Measurements from ENCODE around the gene MRC1.

The MRC1 gene

GRCh38 chr10:17817790-17818189 lies 8.6 kb downstream of the MRC1 start:
- Histone ChIP-seq H3K9ac (no peak overlapping the region), H3K27me3 (no peaks in the 10 kb centered on the region), H3K27ac (no peak overlapping the region), H3K4me2 (peak overlapping the region in 2 of 11 experiments; percentile 93 to 98; a peak in 3 of 22 replicates), H3K4me3 (no peak overlapping the region), H3K36me3 (peaks cover 0 to 72% (median 0%) of the 10 kb centered on the region in 11 experiments; a peak in 4 of 22 replicates), H3K4me1 (peaks cover 0 to 99% (median 4%) of the 10 kb centered on the region in 10 experiments; a peak in 8 of 20 replicates), H3K9me3 (replicated peaks in 1 of 11) (no peaks in the 10 kb centered on the region), H4K20me1 (peaks cover 0 to 100% (median 0%) of the 10 kb centered on the region in 11 experiments; a peak in 4 of 22 replicates)
- TF ChIP-seq Cebpa-rat (IDR thresholded peaks at IDR 0.05): no peak

- Histone ChIP-seq H3K9me3 (replicated peaks in 1 of 11) (no peaks in the 10 kb centered on the region), H3K4me1 (peaks cover 0 to 85% (median 4%) of the 10 kb centered on the region in 10 experiments; a peak in 8 of 20 replicates), H3K27me3 (no peaks in the 10 kb centered on the region), H3K27ac (peak overlapping the region in 1 of 11 experiments; percentile 1; a peak in 1 of 22 replicates), H3K36me3 (peaks cover 0 to 75% (median 0%) of the 10 kb centered on the region in 11 experiments; a peak in 4 of 22 replicates), H3K4me3 (no peak overlapping the region), H3K9ac (peak overlapping the region in 1 of 11 experiments; percentile 8; a peak in 1 of 22 replicates), H3K4me2 (peak overlapping the region in 3 of 11 experiments; percentile 48 to 98 (median 93); a peak in 6 of 22 replicates), H4K20me1 (peaks cover 0 to 100% (median 0%) of the 10 kb centered on the region in 11 experiments; a peak in 4 of 22 replicates)
- no peak for TF ChIP-seq Cebpa-rat (IDR thresholded peaks at IDR 0.05)
Measured at GRCh38 chr10:17819836-17820235, 10.7 kb downstream of the MRC1 start.

- TF ChIP-seq Cebpa-rat (IDR thresholded peaks at IDR 0.05): no peak
- Histone ChIP-seq H3K9me3 (replicated peaks in 1 of 11) (no peaks in the 10 kb centered on the region), H3K4me2 (peak overlapping the region in 3 of 11 experiments; percentile 54 to 98 (median 93); a peak in 5 of 22 replicates), H4K20me1 (peaks cover 0 to 100% (median 0%) of the 10 kb centered on the region in 11 experiments; a peak in 4 of 22 replicates), H3K4me3 (no peak overlapping the region), H3K9ac (no peak overlapping the region), H3K27me3 (no peaks in the 10 kb centered on the region), H3K27ac (no peak overlapping the region), H3K36me3 (peaks cover 0 to 75% (median 0%) of the 10 kb centered on the region in 11 experiments; a peak in 4 of 22 replicates), H3K4me1 (peaks cover 0 to 74% (median 2%) of the 10 kb centered on the region in 10 experiments; a peak in 8 of 20 replicates)
Measured at GRCh38 chr10:17820943-17821342, 11.8 kb downstream of the MRC1 start.

- Histone ChIP-seq H3K9ac (no peak overlapping the region), H3K4me2 (peak overlapping the region in 4 of 11 experiments; percentile 2 to 98 (median 74); a peak in 7 of 22 replicates), H3K9me3 (replicated peaks in 1 of 11) (peaks cover 0 to 8% (median 0%) of the 10 kb centered on the region in 11 experiments; a peak in 1 of 22 replicates), H3K36me3 (peaks cover 0 to 75% (median 0%) of the 10 kb centered on the region in 11 experiments; a peak in 5 of 22 replicates), H3K4me1 (peaks cover 0 to 71% (median 0%) of the 10 kb centered on the region in 10 experiments; a peak in 7 of 20 replicates), H3K27ac (0 out of 22 replicates have a peak overlapping the region, but pooled peaks of 1 of the 11 experiments have one; percentile 41), H3K27me3 (no peaks in the 10 kb centered on the region), H4K20me1 (peaks cover 0 to 100% (median 0%) of the 10 kb centered on the region in 11 experiments; a peak in 3 of 22 replicates), H3K4me3 (no peak overlapping the region)
- no peak for TF ChIP-seq Cebpa-rat (IDR thresholded peaks at IDR 0.05)
Measured at GRCh38 chr10:17821893-17822292, 12.7 kb downstream of the MRC1 start.

GRCh38 chr10:17831341-17831740 lies 22.2 kb downstream of the MRC1 start:
- Histone ChIP-seq H4K20me1 (peaks cover 0 to 79% (median 0%) of the 10 kb centered on the region in 11 experiments; a peak in 2 of 22 replicates), H3K4me1 (peaks cover 0 to 75% (median 2%) of the 10 kb centered on the region in 10 experiments; a peak in 9 of 20 replicates), H3K9ac (no peak overlapping the region), H3K27me3 (no peaks in the 10 kb centered on the region), H3K27ac (peak overlapping the region in 2 of 11 experiments; percentile 35 to 36; a peak in 2 of 22 replicates), H3K36me3 (peaks cover 0 to 96% (median 0%) of the 10 kb centered on the region in 11 experiments; a peak in 6 of 22 replicates), H3K4me3 (no peak overlapping the region), H3K9me3 (replicated peaks in 1 of 11) (peaks cover 0 to 21% (median 5%) of the 10 kb centered on the region in 11 experiments; a peak in 7 of 22 replicates), H3K4me2 (peak overlapping the region in 4 of 11 experiments; percentile 7 to 69 (median 60); a peak in 5 of 22 replicates)
- TF ChIP-seq Cebpa-rat (IDR thresholded peaks at IDR 0.05): no peak

GRCh38 chr10:17831896-17832295 lies 22.7 kb downstream of the MRC1 start:
- H3K4me3 ChIP-seq: no peak overlapping the region
- peaks cover 0 to 77% (median 6%) of the 10 kb centered on the region in 10 experiments; a peak in 13 of 20 replicates for H3K4me1 ChIP-seq
- H3K36me3 ChIP-seq: peaks cover 0 to 96% (median 0%) of the 10 kb centered on the region in 11 experiments; a peak in 6 of 22 replicates
- H3K9me3 ChIP-seq (replicated peaks in 1 of 11): peaks cover 0 to 16% (median 5%) of the 10 kb centered on the region in 11 experiments; a peak in 6 of 22 replicates
- H3K9ac ChIP-seq: no peak overlapping the region
- H3K27ac ChIP-seq: no peak overlapping the region; a peak in 1 of 22 replicates
- no peaks in the 10 kb centered on the region for H3K27me3 ChIP-seq
- no peak overlapping the region for H3K4me2 ChIP-seq
- no peak for TF ChIP-seq Cebpa-rat (IDR thresholded peaks at IDR 0.05)
- H4K20me1 ChIP-seq: peaks cover 0 to 79% (median 0%) of the 10 kb centered on the region in 11 experiments; a peak in 2 of 22 replicates

GRCh38 chr10:17833656-17834055 lies 24.5 kb downstream of the MRC1 start:
- H3K4me2 ChIP-seq: peak overlapping the region in 2 of 11 experiments; percentile 15 to 22; a peak in 1 of 22 replicates
- 0 out of 22 replicates have a peak overlapping the region, but pooled peaks of 1 of the 11 experiments have one; percentile 11 for H3K9ac ChIP-seq
- TF ChIP-seq Cebpa-rat (IDR thresholded peaks at IDR 0.05): no peak
- peaks cover 12 to 83% (median 23%) of the 10 kb centered on the region in 10 experiments for H3K4me1 ChIP-seq
- H3K9me3 ChIP-seq (replicated peaks in 1 of 11): 0 out of 22 replicates have a peak, but pooled peaks cover 0 to under 1% (median 0%) of the 10 kb centered on the region in 11 experiments
- no peaks in the 10 kb centered on the region for H3K27me3 ChIP-seq
- peaks cover 0 to 68% (median 0%) of the 10 kb centered on the region in 11 experiments; a peak in 2 of 22 replicates for H4K20me1 ChIP-seq
- H3K4me3 ChIP-seq: no peak overlapping the region
- H3K36me3 ChIP-seq: peaks cover 0 to 84% (median 0%) of the 10 kb centered on the region in 11 experiments; a peak in 6 of 22 replicates
- H3K27ac ChIP-seq: no peak overlapping the region

- Histone ChIP-seq H4K20me1 (peaks cover 0 to 62% (median 0%) of the 10 kb centered on the region in 11 experiments; a peak in 2 of 22 replicates), H3K4me3 (no peak overlapping the region), H3K4me2 (peak overlapping the region in 3 of 11 experiments; percentile 72 to 87 (median 79); a peak in 6 of 22 replicates), H3K9ac (no peak overlapping the region), H3K4me1 (peaks cover 15 to 91% (median 28%) of the 10 kb centered on the region in 10 experiments), H3K27me3 (no peaks in the 10 kb centered on the region), H3K9me3 (replicated peaks in 1 of 11) (peaks cover 0 to 5% (median 0%) of the 10 kb centered on the region in 11 experiments; a peak in 2 of 22 replicates), H3K27ac (no peak overlapping the region), H3K36me3 (peaks cover 0 to 84% (median 0%) of the 10 kb centered on the region in 11 experiments; a peak in 6 of 22 replicates)
- TF ChIP-seq Cebpa-rat (IDR thresholded peaks at IDR 0.05): no peak
Measured at GRCh38 chr10:17835688-17836087, 26.5 kb downstream of the MRC1 start.
